Spinal cord (tissue), 10 donors: Measurements from ENCODE around the gene CRIP3. TPM values are rescaled to one million over a fixed set of nuclear protein-coding genes. Genes with fewer than 3 reads are reported as not detected.
A peak's percentile ranks its signal among the peaks of the same experiment; 100 is the strongest.

Experiments
- DNase-seq, 6 donors: peaks; one replicate each; pipeline versions ENCODE4 v3.0.0 to v3.0.0-alpha.2; 2013 to 2015; ENCODE audit warnings: low spot score in 6 of 6, low read depth in 4 of 6
- H3K27ac ChIP-seq: one replicate; pipeline ENCODE4 v1.5.1; 2013; ENCODE audit warnings: low read depth, low read length, control low read depth
- H3K27me3 ChIP-seq: one replicate; pipeline ENCODE4 v1.6.1; 2013; ENCODE audit warnings: low read length; ENCODE audit not compliant: control insufficient read depth, insufficient read depth
- H3K36me3 ChIP-seq: one replicate; pipeline ENCODE4 v1.6.1; 2013; ENCODE audit warnings: low read length; ENCODE audit not compliant: control insufficient read depth, insufficient read depth
- H3K4me1 ChIP-seq: one replicate; pipeline ENCODE4 v1.6.1; 2013; ENCODE audit warnings: low read length; ENCODE audit not compliant: control insufficient read depth, insufficient read depth
- H3K4me3 ChIP-seq: one replicate; pipeline ENCODE4 v1.5.1; 2013; ENCODE audit warnings: low read depth, low read length, control low read depth
- H3K9me3 ChIP-seq: one replicate; pipeline ENCODE4 v1.6.1; 2013; ENCODE audit warnings: low read length; ENCODE audit not compliant: control insufficient read depth, insufficient read depth
- WGBS: methylation state at CpG from one replicate; pipeline ENCODE4 v1.1.5; 2013; ENCODE audit warnings: missing lambda C conversion rate; ENCODE audit not compliant: insufficient coverage; 5-methylcytosine and 5-hydroxymethylcytosine counted together
- polyA plus RNA-seq, 2 donors: library from polyadenylated mRNA; unstranded; fragments of 120-200 nt; gene quantifications; one replicate each; pipeline ENCODE4 v1.2.1, GENCODE V29; 2013; ENCODE audit not compliant: insufficient read length in 2 of 2
- total RNA-seq, 2 donors: library from RNA; depleted of rRNA in 1 of 2; stranded (reverse); fragments of 120-200 nt in 1 of 2; fragments of >200 nt in 1 of 2; gene quantifications; one replicate each; pipeline versions ENCODE4 v1.2.3 to v1.2.4, GENCODE V29; 2013 to 2014
- donor health status: healthy.

CRIP3 gene
- total and polyA plus RNA-seq, 4 donors = 5.7 to 39.9 (median 13.5) TPM

- no peaks in the 10 kb centered on the region for H3K9me3 ChIP-seq
- no peak overlapping the region for H3K27ac ChIP-seq
- 91% methylated on average over 6 of the region's 15 CpGs for WGBS
- H3K27me3 ChIP-seq = no peaks in the 10 kb centered on the region
- no peak overlapping the region for H3K4me3 ChIP-seq
- DNase-seq = no peak
- no peaks in the 10 kb centered on the region for H3K36me3 ChIP-seq
- H3K4me1 ChIP-seq = peaks cover 6% of the 10 kb centered on the region
These were observed 7.3 kb downstream of the CRIP3 start for GRCh38 chr6:43301081-43301870.

DNA sequence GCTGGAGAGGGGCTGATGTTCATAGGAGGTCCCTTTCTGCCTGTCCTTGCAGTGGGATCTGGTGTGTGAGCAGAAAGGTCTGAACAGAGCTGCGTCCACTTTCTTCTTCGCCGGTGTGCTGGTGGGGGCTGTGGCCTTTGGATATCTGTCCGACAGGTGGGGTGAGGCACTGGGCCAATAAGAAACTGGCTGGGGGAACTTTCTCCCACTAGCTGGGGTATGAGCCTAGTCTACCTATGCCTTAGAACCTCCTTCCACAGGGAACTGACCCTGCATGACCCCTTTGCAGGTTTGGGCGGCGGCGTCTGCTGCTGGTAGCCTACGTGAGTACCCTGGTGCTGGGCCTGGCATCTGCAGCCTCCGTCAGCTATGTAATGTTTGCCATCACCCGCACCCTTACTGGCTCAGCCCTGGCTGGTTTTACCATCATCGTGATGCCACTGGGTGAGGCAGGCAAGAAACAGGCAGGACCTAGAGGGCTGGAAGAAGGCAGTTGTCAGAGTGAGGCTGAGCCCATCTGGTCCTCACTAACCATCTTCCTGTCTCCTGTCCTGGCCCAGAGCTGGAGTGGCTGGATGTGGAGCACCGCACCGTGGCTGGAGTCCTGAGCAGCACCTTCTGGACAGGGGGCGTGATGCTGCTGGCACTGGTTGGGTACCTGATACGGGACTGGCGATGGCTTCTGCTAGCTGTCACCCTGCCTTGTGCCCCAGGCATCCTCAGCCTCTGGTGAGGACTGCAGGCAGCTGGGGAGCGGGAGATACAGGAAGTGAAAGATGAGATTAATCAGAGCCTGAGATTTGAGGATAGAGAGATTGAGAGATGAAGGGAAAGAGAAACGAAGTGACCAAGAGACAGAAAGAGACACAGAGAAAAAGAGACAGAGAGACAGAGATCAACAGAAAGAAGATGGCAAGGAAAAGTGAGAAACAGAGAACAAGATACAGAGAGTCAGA lies 9.0 kb downstream of the CRIP3 start:
- DNase-seq = no peak
- 87% methylated on average over 17 of the region's 18 CpGs for WGBS
- no peak overlapping the region for H3K4me3 ChIP-seq
- no peak overlapping the region for H3K27ac ChIP-seq
- no peaks in the 10 kb centered on the region for H3K36me3 ChIP-seq
- H3K4me1 ChIP-seq = peaks cover 6% of the 10 kb centered on the region
- no peaks in the 10 kb centered on the region for H3K9me3 ChIP-seq
- H3K27me3 ChIP-seq = no peaks in the 10 kb centered on the region

DNA sequence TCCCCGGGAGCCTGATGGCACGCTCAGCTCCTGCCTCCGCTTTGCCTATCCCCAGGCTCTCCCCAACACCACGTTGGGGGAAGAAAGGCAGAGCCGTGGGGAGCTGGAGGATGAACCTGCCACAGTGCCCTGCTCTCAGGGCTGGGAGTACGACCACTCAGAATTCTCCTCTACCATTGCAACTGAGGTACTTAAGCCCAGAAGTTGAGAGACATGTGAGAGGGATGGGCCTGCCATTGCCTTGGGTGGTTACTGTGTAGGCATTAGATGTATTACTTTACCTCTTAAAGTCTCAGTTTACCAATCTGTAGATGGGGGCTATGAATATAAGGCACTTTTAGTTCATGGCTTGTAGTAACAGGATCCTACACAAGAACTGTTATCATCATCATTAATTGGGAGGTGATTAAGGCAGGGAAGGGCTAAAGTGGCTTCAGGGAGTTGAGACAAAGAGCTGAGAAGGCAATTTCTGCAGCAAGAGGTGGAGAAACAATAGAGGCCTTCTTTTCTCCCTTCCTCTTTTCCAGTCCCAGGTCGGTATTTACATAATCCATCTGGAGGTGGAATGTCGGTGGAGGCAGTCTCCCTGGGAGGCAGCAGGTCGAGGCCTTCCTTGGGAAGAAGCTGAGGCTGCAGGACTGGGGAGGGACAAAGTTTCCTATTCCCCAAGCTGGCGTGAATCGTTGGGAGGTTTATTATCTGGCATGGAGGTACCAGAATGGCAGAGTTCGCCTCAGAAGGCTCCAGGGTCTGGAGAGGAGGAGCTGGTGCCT lies 9.9 kb downstream of the CRIP3 start:
- Histone ChIP-seq H3K4me1 (peaks cover 6% of the 10 kb centered on the region), H3K27me3 (no peaks in the 10 kb centered on the region), H3K9me3 (no peaks in the 10 kb centered on the region), H3K27ac (no peak overlapping the region), H3K4me3 (no peak overlapping the region), H3K36me3 (no peaks in the 10 kb centered on the region)
- DNase-seq = no peak
- WGBS = 77% methylated on average over 8 of the region's 12 CpGs

DNA sequence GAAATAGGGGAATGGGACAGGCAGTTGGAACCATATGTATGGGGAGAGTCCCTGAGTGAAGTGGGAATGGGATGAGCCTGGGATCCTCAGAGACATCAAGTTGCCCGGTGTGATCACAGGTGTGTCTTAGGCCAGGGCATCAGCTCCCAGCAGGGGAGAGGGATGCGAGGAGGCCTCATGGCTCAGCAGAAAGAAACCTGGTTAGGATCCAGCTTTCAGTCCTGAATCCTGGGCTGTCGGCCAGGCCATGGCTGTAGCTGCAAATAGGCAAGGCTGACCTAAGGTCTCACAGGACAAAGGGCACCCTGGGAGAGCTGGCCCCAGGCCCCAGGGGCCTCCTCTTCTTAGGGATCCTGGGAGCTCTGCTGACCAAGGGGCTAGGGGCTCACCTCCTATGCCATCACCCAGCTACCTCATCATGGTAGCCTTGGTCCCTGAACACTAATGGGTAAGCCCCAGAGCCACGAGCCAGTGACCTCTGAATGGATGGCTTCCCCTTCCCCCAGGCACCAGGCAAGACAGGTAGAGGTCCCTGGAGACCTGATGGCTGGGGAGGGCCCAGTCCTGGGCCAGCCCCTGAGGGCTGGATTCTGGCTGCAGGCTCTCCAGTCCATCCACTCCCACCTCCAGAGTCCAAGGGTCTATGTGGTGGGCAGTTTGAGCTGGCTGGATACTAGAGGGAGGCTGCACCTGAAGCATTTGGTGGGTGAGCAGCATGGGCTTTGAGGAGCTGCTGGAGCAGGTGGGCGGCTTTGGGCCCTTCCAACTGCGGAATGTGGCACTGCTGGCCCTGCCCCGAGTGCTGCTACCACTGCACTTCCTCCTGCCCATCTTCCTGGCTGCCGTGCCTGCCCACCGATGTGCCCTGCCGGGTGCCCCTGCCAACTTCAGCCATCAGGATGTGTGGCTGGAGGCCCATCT lies 10.7 kb downstream of the CRIP3 start, which contains the start of gene SLC22A7:
SLC22A7 (plus strand) TSS at position 617 of the 921 bp plus-strand sequence; CDS start at position 716, 99 bp downstream.
- WGBS = 72% methylated on average over 10 of the region's 10 CpGs
- no peak within 1 kb of the TSS for H3K27ac ChIP-seq

GRCh38 chr6:43296780-43297497 lies 11.7 kb downstream of the CRIP3 start:
- H3K27me3 ChIP-seq = no peaks in the 10 kb centered on the region
- 89% methylated on average over 5 of the region's 5 CpGs for WGBS
- no peak for DNase-seq
- H3K4me3 ChIP-seq = no peak overlapping the region
- peaks cover 6% of the 10 kb centered on the region for H3K4me1 ChIP-seq
- no peaks in the 10 kb centered on the region for H3K36me3 ChIP-seq
- H3K27ac ChIP-seq = no peak overlapping the region
- H3K9me3 ChIP-seq = no peaks in the 10 kb centered on the region

More for the DNA sequence above, 10.7 kb downstream of the CRIP3 start, which contains the start of gene SLC22A7:
- Histone ChIP-seq H3K27me3 (no peaks in the 10 kb centered on the region), H3K4me3 (no peak within 1 kb of the TSS), H3K9me3 (no peaks in the 10 kb centered on the region), H3K36me3 (no peaks in the 10 kb centered on the region), H3K4me1 (peaks cover 6% of the 10 kb centered on the region)
- DNase-seq = peak in 1 of 6 donors; percentile 39

- H3K4me3 ChIP-seq = no peak overlapping the region
- no peaks in the 10 kb centered on the region for H3K9me3 ChIP-seq
- no peaks in the 10 kb centered on the region for H3K27me3 ChIP-seq
- H3K27ac ChIP-seq = no peak overlapping the region
- WGBS = 95% methylated on average over 3 of the region's 3 CpGs
- DNase-seq = no peak
- peaks cover 6% of the 10 kb centered on the region for H3K4me1 ChIP-seq
- no peaks in the 10 kb centered on the region for H3K36me3 ChIP-seq
These were observed 13.2 kb downstream of the CRIP3 start for GRCh38 chr6:43295456-43295855.

- no peak for DNase-seq
- 85% methylated on average over 3 of the region's 3 CpGs for WGBS
- Histone ChIP-seq H3K36me3 (no peaks in the 10 kb centered on the region), H3K27me3 (no peaks in the 10 kb centered on the region), H3K9me3 (no peaks in the 10 kb centered on the region), H3K27ac (no peak overlapping the region), H3K4me3 (no peak overlapping the region), H3K4me1 (peaks cover 6% of the 10 kb centered on the region)
These were observed 14.1 kb downstream of the CRIP3 start for GRCh38 chr6:43294536-43294935.

GRCh38 chr6:43293698-43294097 lies 14.9 kb downstream of the CRIP3 start:
- no peak overlapping the region for H3K4me3 ChIP-seq
- 92% methylated on average over 3 of the region's 3 CpGs for WGBS
- no peaks in the 10 kb centered on the region for H3K27me3 ChIP-seq
- no peaks in the 10 kb centered on the region for H3K36me3 ChIP-seq
- H3K9me3 ChIP-seq = no peaks in the 10 kb centered on the region
- DNase-seq = no peak
- no peak overlapping the region for H3K27ac ChIP-seq
- H3K4me1 ChIP-seq = peaks cover 6% of the 10 kb centered on the region
